Smooth muscle cell of the brain vasculature (primary cell): ENCODE results near the gene GALNT14.

ENCODE experiments used
- DNase-seq: peaks from one replicate; pipeline ENCODE4 v3.0.0-alpha.2; 2012; ENCODE audit warnings: low read depth, low spot score

GALNT14 gene

GRCh38 chr2:31011587-31011986, 126.7 kb downstream of the GALNT14 start:
- DNase-seq = no peak

- DNase-seq = no peak
These were observed 129.6 kb downstream of the GALNT14 start for GRCh38 chr2:31008561-31009114.

- DNase-seq = no peak
These were observed 134.0 kb downstream of the GALNT14 start for GRCh38 chr2:31004257-31004656.

GRCh38 chr2:31003749-31004148, 134.5 kb downstream of the GALNT14 start:
- no peak for DNase-seq

- no peak for DNase-seq
These were observed 135.6 kb downstream of the GALNT14 start for GRCh38 chr2:31002537-31003150.

GRCh38 chr2:31000970-31001369, 137.3 kb downstream of the GALNT14 start:
- no peak for DNase-seq

GRCh38 chr2:30998672-30999071, 139.6 kb downstream of the GALNT14 start:
- no peak for DNase-seq

GRCh38 chr2:30997979-30998378, 140.3 kb downstream of the GALNT14 start:
- no peak for DNase-seq

- DNase-seq = no peak
These were observed 143.8 kb downstream of the GALNT14 start for GRCh38 chr2:30994227-30995056.

- no peak for DNase-seq
These were observed 145.5 kb downstream of the GALNT14 start for GRCh38 chr2:30992781-30993180.

- DNase-seq = no peak
These were observed 147.6 kb downstream of the GALNT14 start for GRCh38 chr2:30990671-30991070.

- DNase-seq = no peak
These were observed 148.1 kb downstream of the GALNT14 start for GRCh38 chr2:30990176-30990575.

GRCh38 chr2:30989746-30990145, 148.5 kb downstream of the GALNT14 start:
- DNase-seq = no peak

- DNase-seq = no peak
These were observed 150.7 kb downstream of the GALNT14 start for GRCh38 chr2:30987566-30987965.

- no peak for DNase-seq
These were observed 152.0 kb downstream of the GALNT14 start for GRCh38 chr2:30986231-30986580.

GRCh38 chr2:30985493-30986230, 152.6 kb downstream of the GALNT14 start:
- DNase-seq = no peak

GRCh38 chr2:30984148-30984547, 154.1 kb downstream of the GALNT14 start:
- DNase-seq = no peak

GRCh38 chr2:30981510-30981909, 156.7 kb downstream of the GALNT14 start:
- DNase-seq = no peak

GRCh38 chr2:30981096-30981495, 157.1 kb downstream of the GALNT14 start:
- no peak for DNase-seq

- no peak for DNase-seq
These were observed 158.4 kb downstream of the GALNT14 start for GRCh38 chr2:30979822-30980245.

GRCh38 chr2:30978854-30979253, 159.4 kb downstream of the GALNT14 start:
- no peak for DNase-seq

GRCh38 chr2:30978044-30978443, 160.2 kb downstream of the GALNT14 start:
- DNase-seq = no peak
